Nephron progenitor cell (in vitro differentiated cells): ENCODE measurements around the gene COL6A5.

Experiments
- DNase-seq: peaks from one replicate; pipeline ENCODE4 v3.0.0; 2021
- H3K27ac Mint-ChIP-seq: 2 replicates; pipeline ENCODE4 v1.8.0; 2021; ENCODE audit warnings: mild to moderate bottlenecking, moderate library complexity, mixed read lengths
- H3K27me3 Mint-ChIP-seq: 2 replicates; pipeline ENCODE4 v1.8.0; 2021; ENCODE audit warnings: mild to moderate bottlenecking, low read depth, mixed read lengths; ENCODE audit not compliant: poor library complexity
- H3K36me3 Mint-ChIP-seq: 2 replicates; pipeline ENCODE4 v1.8.0; 2021; ENCODE audit warnings: low read depth, mixed read lengths
- H3K4me1 Mint-ChIP-seq: 2 replicates; pipeline ENCODE4 v1.8.0; 2021; ENCODE audit warnings: mixed read lengths
- H3K4me3 Mint-ChIP-seq: 2 replicates; pipeline ENCODE4 v1.8.0; 2021; ENCODE audit warnings: mild to moderate bottlenecking, moderate library complexity, mixed read lengths
- H3K9me3 Mint-ChIP-seq: 2 replicates; pipeline ENCODE4 v1.8.0; 2021; ENCODE audit warnings: mild to moderate bottlenecking, moderate library complexity, mixed read lengths
- CTCF ChIP-seq: fragments of 200-600 bp; sonication (generic); IDR thresholded peaks from 2 replicates; pipeline ENCODE4 v1.5.0; 2021; ENCODE audit warnings: antibody characterized with exemption

COL6A5 gene

GRCh38 chr3:130533247-130533646, 187.8 kb downstream of the COL6A5 start:
- no peaks in the 10 kb centered on the region for H3K9me3 Mint-ChIP-seq
- no peaks in the 10 kb centered on the region for H3K4me1 Mint-ChIP-seq
- no peak overlapping the region for H3K4me3 Mint-ChIP-seq
- no peak for TF ChIP-seq CTCF
- H3K36me3 Mint-ChIP-seq: no peaks in the 10 kb centered on the region
- peaks cover 5% of the 10 kb centered on the region for H3K27me3 Mint-ChIP-seq
- no peak for DNase-seq
- H3K27ac Mint-ChIP-seq: no peak overlapping the region
